Activated naive CD8-positive, alpha-beta T cell treated with anti-CD3 and anti-CD28 coated beads for 36 hours (primary cell): Measurements from ENCODE around the gene ACOT6. TPM values are rescaled to one million over a fixed set of nuclear protein-coding genes. Genes with fewer than 3 reads are reported as not detected.
A peak's percentile ranks its signal among the peaks of the same experiment; 100 is the strongest.
"Not testable (repeated sequence)": the region's sequence is repeated elsewhere in the genome, so short reads cannot be mapped to it uniquely, and the experiment has no call there.

ENCODE experiments used
- DNase-seq: peaks from one replicate; pipeline ENCODE4 v3.0.0; 2021
- H3K27ac Mint-ChIP-seq: one replicate; pipeline ENCODE4 v1.8.0; 2022; ENCODE audit warnings: mild to moderate bottlenecking, moderate library complexity, mixed read lengths
- H3K27me3 Mint-ChIP-seq: one replicate; pipeline ENCODE4 v1.8.0; 2022; ENCODE audit warnings: mild to moderate bottlenecking, mixed read lengths
- H3K36me3 Mint-ChIP-seq: one replicate; pipeline ENCODE4 v1.8.0; 2021; ENCODE audit warnings: mild to moderate bottlenecking, mixed read lengths
- H3K4me1 Mint-ChIP-seq: one replicate; pipeline ENCODE4 v1.8.0; 2021; ENCODE audit warnings: mixed read lengths
- H3K4me3 Mint-ChIP-seq: one replicate; pipeline ENCODE4 v1.8.0; 2022; ENCODE audit warnings: mild to moderate bottlenecking, moderate library complexity, mixed read lengths
- H3K9me3 Mint-ChIP-seq: one replicate; pipeline ENCODE4 v1.8.0; 2022; ENCODE audit warnings: mixed read lengths
- total RNA-seq, 2 experiments: library from RNA; stranded (reverse); gene quantifications; one replicate each; pipeline ENCODE4 v1.2.3, GENCODE V29; 2021

ACOT6 gene
- not detected for total RNA-seq

- H3K4me1 Mint-ChIP-seq = peaks cover 6% of the 10 kb centered on the region
- DNase-seq = peak; percentile 76
- H3K36me3 Mint-ChIP-seq = no peaks in the 10 kb centered on the region
- H3K9me3 Mint-ChIP-seq = no peaks in the 10 kb centered on the region
- no peak within 1 kb of the TSS for H3K27ac Mint-ChIP-seq
- H3K4me3 Mint-ChIP-seq = peak within 1 kb of the TSS; percentile 79
- H3K27me3 Mint-ChIP-seq = no peaks in the 10 kb centered on the region
These were observed at the start of gene ACOT6 for GRCh38 chr14:73612339-73613045. Gene ACOT6, plus strand, starts transcription at chr14:73612517. Its CDS starts 55 bp downstream, at chr14:73612572.

- not testable (repeated sequence) for H3K27me3 Mint-ChIP-seq, H3K4me3 Mint-ChIP-seq, DNase-seq, H3K27ac Mint-ChIP-seq, H3K9me3 Mint-ChIP-seq
- Mint-ChIP-seq H3K36me3 (peaks cover 40% of the 10 kb centered on the region), H3K4me1 (peaks cover 22% of the 10 kb centered on the region)
These were observed 49.6 kb upstream of the ACOT6 start for GRCh38 chr14:73562696-73563095.

GRCh38 chr14:73566431-73566830 is 45.9 kb upstream of the ACOT6 start:
- not testable (repeated sequence) for H3K4me3 Mint-ChIP-seq, H3K27ac Mint-ChIP-seq
- H3K4me1 Mint-ChIP-seq = peaks cover 37% of the 10 kb centered on the region

GRCh38 chr14:73566935-73567334 is 45.4 kb upstream of the ACOT6 start:
- peak overlapping the region; percentile 91 for H3K4me3 Mint-ChIP-seq
- not testable (repeated sequence) for DNase-seq, H3K9me3 Mint-ChIP-seq, H3K27me3 Mint-ChIP-seq
- peak overlapping the region; percentile 98 for H3K27ac Mint-ChIP-seq
- H3K36me3 Mint-ChIP-seq = peaks cover 46% of the 10 kb centered on the region
- H3K4me1 Mint-ChIP-seq = peaks cover 37% of the 10 kb centered on the region

More at GRCh38 chr14:73566431-73566830, 45.9 kb upstream of the ACOT6 start:
- H3K36me3 Mint-ChIP-seq = peaks cover 50% of the 10 kb centered on the region
- H3K9me3 Mint-ChIP-seq, DNase-seq, H3K27me3 Mint-ChIP-seq: not testable (repeated sequence)

GRCh38 chr14:73567358-73567757 is 45.0 kb upstream of the ACOT6 start:
- peaks cover 37% of the 10 kb centered on the region for H3K4me1 Mint-ChIP-seq
- H3K27me3 Mint-ChIP-seq = no peaks in the 10 kb centered on the region
- peaks cover 7% of the 10 kb centered on the region for H3K9me3 Mint-ChIP-seq
- H3K27ac Mint-ChIP-seq = peak overlapping the region; percentile 98
- no peak for DNase-seq
- peaks cover 43% of the 10 kb centered on the region for H3K36me3 Mint-ChIP-seq
- peak overlapping the region; percentile 91 for H3K4me3 Mint-ChIP-seq

GRCh38 chr14:73567951-73568885 is 44.1 kb upstream of the ACOT6 start:
- H3K27me3 Mint-ChIP-seq = no peaks in the 10 kb centered on the region
- H3K9me3 Mint-ChIP-seq = peaks cover 3% of the 10 kb centered on the region
- peak; percentile 19 for DNase-seq
- peaks cover 37% of the 10 kb centered on the region for H3K36me3 Mint-ChIP-seq
- H3K27ac Mint-ChIP-seq = peak overlapping the region; percentile 98
- peaks cover 37% of the 10 kb centered on the region for H3K4me1 Mint-ChIP-seq
- peak overlapping the region; percentile 91 for H3K4me3 Mint-ChIP-seq

- not testable (repeated sequence) for DNase-seq, H3K9me3 Mint-ChIP-seq, H3K27me3 Mint-ChIP-seq
- peak overlapping the region; percentile 91 for H3K4me3 Mint-ChIP-seq
- H3K4me1 Mint-ChIP-seq = peaks cover 37% of the 10 kb centered on the region
- H3K27ac Mint-ChIP-seq = peak overlapping the region; percentile 98
- peaks cover 38% of the 10 kb centered on the region for H3K36me3 Mint-ChIP-seq
These were observed 43.5 kb upstream of the ACOT6 start for GRCh38 chr14:73568886-73569184.

- Mint-ChIP-seq H3K36me3 (peaks cover 39% of the 10 kb centered on the region), H3K27ac (peak within 1 kb of the TSS; percentile 98), H3K4me1 (peaks cover 37% of the 10 kb centered on the region), H3K4me3 (peak within 1 kb of the TSS; percentile 91)
- DNase-seq = peak; percentile 89
- not testable (repeated sequence) for H3K9me3 Mint-ChIP-seq, H3K27me3 Mint-ChIP-seq
These were observed 42.9 kb upstream of the ACOT6 start, which contains the start of gene ACOT2 for GRCh38 chr14:73569185-73569958. Gene ACOT2, plus strand, starts transcription at chr14:73569213. Its CDS starts 28 bp downstream, at chr14:73569241.

GRCh38 chr14:73570913-73571312 is 41.4 kb upstream of the ACOT6 start:
- DNase-seq = peak; percentile 68
- not testable (repeated sequence) for H3K4me3 Mint-ChIP-seq, H3K27ac Mint-ChIP-seq, H3K27me3 Mint-ChIP-seq, H3K9me3 Mint-ChIP-seq
- Mint-ChIP-seq H3K4me1 (peaks cover 26% of the 10 kb centered on the region), H3K36me3 (peaks cover 35% of the 10 kb centered on the region)

- not testable (repeated sequence) for H3K27me3 Mint-ChIP-seq, DNase-seq, H3K4me3 Mint-ChIP-seq, H3K9me3 Mint-ChIP-seq, H3K27ac Mint-ChIP-seq
- Mint-ChIP-seq H3K36me3 (peaks cover 19% of the 10 kb centered on the region), H3K4me1 (peaks cover 13% of the 10 kb centered on the region)
These were observed 39.3 kb upstream of the ACOT6 start for GRCh38 chr14:73573034-73573433.

- not testable (repeated sequence) for H3K27ac Mint-ChIP-seq, H3K4me3 Mint-ChIP-seq, H3K9me3 Mint-ChIP-seq, H3K27me3 Mint-ChIP-seq, H3K4me1 Mint-ChIP-seq, DNase-seq
- H3K36me3 Mint-ChIP-seq = peaks cover 13% of the 10 kb centered on the region
These were observed 38.6 kb upstream of the ACOT6 start for GRCh38 chr14:73573740-73574139.

GRCh38 chr14:73574251-73574650 is 38.1 kb upstream of the ACOT6 start:
- not testable (repeated sequence) for DNase-seq, H3K4me3 Mint-ChIP-seq, H3K9me3 Mint-ChIP-seq, H3K4me1 Mint-ChIP-seq, H3K27me3 Mint-ChIP-seq, H3K27ac Mint-ChIP-seq
- H3K36me3 Mint-ChIP-seq = peaks cover 13% of the 10 kb centered on the region

- no peak overlapping the region for H3K27ac Mint-ChIP-seq
- H3K4me3 Mint-ChIP-seq = no peak overlapping the region
- DNase-seq = no peak
- H3K9me3 Mint-ChIP-seq = no peaks in the 10 kb centered on the region
- peaks cover 15% of the 10 kb centered on the region for H3K36me3 Mint-ChIP-seq
- H3K4me1 Mint-ChIP-seq = no peaks in the 10 kb centered on the region
- H3K27me3 Mint-ChIP-seq = no peaks in the 10 kb centered on the region
These were observed 35.9 kb upstream of the ACOT6 start for GRCh38 chr14:73576391-73576790.

- H3K9me3 Mint-ChIP-seq, H3K27me3 Mint-ChIP-seq, H3K4me3 Mint-ChIP-seq, DNase-seq, H3K4me1 Mint-ChIP-seq, H3K27ac Mint-ChIP-seq: not testable (repeated sequence)
- H3K36me3 Mint-ChIP-seq = peaks cover 15% of the 10 kb centered on the region
These were observed 35.1 kb upstream of the ACOT6 start for GRCh38 chr14:73577214-73577613.
